IPS DF 19.7 (cell line): ENCODE data around the gene TEX36.
"Not testable (repeated sequence)": the region's sequence is repeated elsewhere in the genome, so short reads cannot be mapped to it uniquely, and the experiment has no call there.

ENCODE experiments used
- DNase-seq: peaks from one replicate; pipeline ENCODE4 v3.0.0-alpha.2; 2013; ENCODE audit warnings: low read depth, low spot score

The TEX36 gene

GRCh38 chr10:125631806-125632205 is 51.2 kb downstream of the TEX36 start:
- no peak for DNase-seq

DNA sequence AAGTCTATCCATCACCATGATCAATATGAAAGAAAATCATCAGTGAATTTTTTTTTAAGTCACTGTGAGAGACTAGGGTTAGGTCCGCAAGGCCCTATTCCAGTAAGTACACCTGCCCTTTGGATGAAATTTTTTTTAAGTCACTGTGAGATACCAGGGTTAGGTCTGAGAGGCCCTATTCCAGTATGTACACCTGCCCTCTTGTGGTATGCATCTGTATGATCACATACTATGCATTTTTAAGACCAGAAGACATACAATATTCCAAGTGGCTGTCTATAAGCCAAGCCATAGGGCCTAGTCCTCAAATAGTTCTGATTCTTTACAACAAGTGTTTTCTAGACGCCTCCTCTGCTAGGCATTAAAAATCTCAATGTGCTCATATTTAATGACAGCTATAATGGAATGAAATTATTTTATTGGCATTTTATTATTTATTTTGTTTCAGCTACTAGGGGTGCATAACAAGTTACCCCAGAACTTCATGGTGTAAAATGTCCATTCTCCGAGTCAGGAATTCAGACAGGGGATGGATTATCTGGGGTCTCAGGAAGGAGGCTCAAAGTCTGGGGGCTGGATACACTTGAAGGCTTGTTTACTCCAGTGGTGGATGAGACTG is 53.1 kb downstream of the TEX36 start:
- no peak for DNase-seq

DNA sequence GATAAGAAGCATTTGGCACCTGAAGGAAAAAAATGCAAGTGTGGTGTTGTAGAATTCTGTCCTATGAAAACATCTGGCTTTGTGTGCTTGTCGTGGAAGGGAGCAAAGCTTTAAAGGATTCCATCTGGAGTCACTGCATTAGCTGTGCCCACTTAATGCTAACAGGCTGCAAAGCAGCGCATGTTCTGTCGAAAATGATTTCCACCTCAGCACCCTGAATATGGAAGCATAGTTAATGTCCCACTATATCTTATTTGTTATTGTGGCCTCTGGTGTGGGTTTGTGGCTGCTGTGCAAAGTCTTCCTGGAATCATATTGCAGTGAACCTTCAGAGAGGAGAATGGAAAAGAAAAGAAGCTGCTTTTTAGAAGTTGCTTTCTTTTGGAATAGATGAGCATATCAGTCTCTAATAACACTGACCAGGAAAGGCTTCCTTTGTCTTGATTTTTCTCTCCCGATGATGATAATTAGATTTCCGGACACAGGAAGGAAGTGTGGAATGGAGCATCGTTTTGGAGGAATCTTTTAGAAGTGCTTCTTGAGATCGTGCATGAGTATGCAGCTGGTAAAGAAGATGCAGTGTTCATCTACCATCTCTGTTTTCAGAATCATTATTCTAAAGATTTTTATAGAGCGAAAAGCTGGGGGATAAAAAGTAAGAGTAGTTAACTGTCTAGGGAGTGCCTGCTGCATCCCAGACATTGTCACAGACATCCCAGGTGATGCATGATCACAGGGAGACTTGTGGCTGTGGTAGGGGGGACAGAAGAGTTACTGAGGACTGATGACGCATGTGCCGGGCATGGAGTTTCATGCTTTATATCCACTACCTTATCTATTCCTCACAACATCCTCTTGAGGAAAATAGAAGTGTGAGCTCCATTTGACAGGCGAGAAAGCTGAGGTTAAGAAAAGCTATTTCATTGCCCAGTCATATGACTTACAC is 54.6 kb downstream of the TEX36 start:
- no peak for DNase-seq

DNA sequence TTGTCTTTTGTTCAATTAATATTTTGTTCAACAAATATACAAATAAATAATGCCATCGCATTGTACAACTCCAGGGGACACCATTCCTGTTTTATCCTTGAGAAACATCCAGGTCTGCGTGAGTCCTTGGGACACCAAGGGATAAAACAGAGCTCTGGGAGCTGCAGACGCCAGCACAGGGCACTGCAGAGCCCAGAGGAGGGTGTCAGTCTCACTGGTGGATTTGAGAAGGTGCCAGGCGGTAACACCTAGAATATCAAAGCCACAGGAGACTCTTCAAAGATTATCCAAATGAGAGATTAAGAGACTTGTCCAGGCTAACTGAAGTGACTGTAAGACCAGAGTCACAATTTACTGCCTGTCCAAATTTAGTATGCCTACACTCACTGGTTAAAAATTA is 55.3 kb downstream of the TEX36 start:
- DNase-seq: no peak

DNA sequence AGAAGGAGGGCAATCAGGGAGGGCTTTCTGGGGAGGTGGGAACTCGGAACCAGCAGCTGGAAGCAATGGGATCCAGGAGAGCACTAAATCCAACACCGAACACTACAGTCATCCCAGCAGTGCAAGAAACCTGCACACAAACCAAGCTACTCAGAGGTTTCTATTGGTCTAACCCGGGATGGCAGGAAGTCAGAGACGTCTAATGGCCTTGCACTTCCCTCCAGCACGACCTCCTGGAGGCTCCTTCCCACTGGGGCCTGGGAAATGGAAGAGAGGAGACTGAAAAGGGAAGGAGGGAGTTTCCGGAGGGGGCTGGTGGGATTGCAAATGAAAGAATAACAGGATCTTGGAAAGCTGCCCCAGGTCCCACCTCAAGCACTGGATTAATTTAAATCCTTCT is 56.3 kb downstream of the TEX36 start:
- no peak for DNase-seq

DNA sequence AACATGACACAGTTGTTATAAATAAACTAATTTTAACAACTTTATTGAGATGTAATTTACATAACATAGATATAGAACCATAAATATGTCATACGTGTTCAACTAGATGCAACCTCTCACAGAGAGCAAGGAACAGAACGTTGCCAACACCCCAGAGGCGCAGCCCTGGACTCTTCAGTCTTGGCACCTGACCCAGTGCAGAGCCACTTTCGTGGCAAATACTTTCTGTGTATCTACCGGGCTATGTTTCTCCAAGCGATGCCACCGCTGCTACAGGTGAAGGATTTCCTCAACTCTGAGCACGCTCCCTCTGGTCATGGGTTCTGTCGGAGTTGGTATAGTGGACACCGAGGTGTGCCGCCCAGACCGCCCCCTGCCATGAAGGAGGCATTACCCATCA is 57.4 kb downstream of the TEX36 start:
- DNase-seq: no peak

GRCh38 chr10:125624800-125625199 is 58.2 kb downstream of the TEX36 start:
- no peak for DNase-seq

DNA sequence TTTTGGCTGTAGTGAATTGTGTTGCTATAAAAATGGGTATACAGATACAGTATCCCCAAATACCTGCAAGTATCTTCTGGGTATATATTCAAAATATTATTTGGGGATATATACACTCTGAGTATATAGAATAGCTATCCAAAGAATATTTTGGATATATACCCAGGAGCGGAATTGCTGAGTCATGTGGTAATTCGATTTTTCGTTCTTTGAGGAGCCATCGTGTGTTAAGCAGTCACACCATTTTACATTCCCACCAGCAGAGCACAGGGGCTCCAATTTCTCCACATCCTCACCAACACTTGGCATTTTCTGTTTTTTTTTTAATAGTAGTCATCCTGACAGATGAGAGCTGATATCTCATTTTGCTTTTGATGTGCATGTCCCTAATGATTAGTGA is 61.9 kb downstream of the TEX36 start:
- DNase-seq: no peak

- DNase-seq: no peak
Measured at GRCh38 chr10:125620401-125620800, 62.6 kb downstream of the TEX36 start.

- not testable (repeated sequence) for DNase-seq
Measured at GRCh38 chr10:125613062-125613461, 69.9 kb downstream of the TEX36 start.

GRCh38 chr10:125611756-125612155 is 71.2 kb downstream of the TEX36 start:
- DNase-seq: no peak

DNA sequence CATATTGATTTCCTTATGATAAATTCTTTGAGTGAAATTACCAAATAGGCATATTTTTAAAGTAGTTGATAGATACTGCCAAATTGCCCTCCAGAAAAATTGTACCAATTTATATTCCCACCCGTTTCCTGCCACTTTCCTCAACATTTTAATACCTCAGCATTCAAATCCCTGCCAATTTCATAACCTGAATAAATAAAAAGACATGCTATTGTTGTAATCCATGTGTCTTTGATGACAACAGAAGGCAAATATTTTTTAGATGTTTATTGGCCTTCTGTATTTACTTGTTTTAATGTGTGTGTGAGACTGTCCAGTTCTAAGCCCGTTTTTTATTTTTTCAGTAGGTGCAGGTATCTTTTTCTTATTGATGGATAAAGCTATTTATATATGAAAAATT is 71.7 kb downstream of the TEX36 start:
- DNase-seq: no peak

DNA sequence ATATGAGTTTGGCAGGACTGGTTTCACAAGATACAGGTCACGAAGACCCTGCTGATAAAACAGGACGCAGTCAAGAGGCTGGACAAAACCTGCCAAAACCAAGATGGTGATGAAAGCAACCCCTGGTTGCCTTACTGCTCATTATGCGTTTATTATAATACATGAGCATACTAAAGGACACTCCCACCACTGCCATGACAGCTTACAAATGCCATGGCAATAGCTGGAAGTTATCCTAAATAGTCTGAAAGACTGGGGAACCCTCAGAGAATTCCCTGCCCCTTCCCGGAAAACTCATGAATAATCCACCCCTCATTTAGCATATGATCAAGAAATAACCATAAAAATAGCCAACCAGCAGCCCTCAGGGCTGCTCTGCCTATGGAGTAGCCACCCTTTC is 73.1 kb downstream of the TEX36 start:
- DNase-seq: no peak

GRCh38 chr10:125608474-125608873 is 74.5 kb downstream of the TEX36 start:
- no peak for DNase-seq

DNA sequence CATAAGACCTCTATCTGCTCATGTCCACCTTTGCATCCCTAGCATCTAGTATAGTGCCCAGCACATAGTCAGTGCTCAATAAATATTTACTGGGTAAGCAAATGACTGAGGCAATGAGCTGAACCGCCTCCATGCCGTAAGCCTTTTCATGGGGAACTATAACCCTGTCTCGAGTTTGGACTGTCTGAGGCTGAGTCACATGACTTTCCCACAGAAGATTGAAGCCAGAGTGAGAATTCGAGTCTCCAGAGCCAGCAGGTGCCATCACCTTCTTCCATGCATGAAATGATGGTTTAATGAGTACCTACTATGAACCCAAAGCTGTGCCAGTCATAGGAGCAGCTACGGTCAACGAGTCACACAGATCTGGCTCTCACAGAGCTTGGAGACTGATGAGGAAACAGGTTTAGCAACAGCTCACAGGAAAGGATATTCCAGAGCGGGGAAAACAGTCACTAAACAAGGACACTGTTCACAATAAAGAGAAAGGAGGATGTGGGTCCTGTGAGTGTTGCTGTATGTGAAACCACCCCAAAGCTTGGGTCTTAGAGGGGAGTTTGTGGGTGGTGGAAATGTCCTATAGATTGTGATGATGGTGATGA is 75.2 kb downstream of the TEX36 start:
- DNase-seq: no peak

- no peak for DNase-seq
Measured at GRCh38 chr10:125606414-125607010, 76.5 kb downstream of the TEX36 start.
